Right cardiac atrium (tissue), 5 donors: ENCODE results near the gene HMX2. TPM values are rescaled to one million over a fixed set of nuclear protein-coding genes. Genes with fewer than 3 reads are reported as not detected.

ENCODE experiments used
- ATAC-seq, 2 donors: fragments of 200-7000 bp; cut with Tn5 transposase; one replicate each; pipeline versions ENCODE4 v1.8.0 to v1.9.1; 2020; ENCODE audit warnings: moderate library complexity in 2 of 2, mild to moderate bottlenecking in 1 of 2
- DNase-seq, 3 donors: peaks; one replicate each; pipeline ENCODE4 v3.0.0-alpha.2; 2020
- H3K27ac ChIP-seq: one replicate; pipeline ENCODE4 v1.5.1; 2013; ENCODE audit warnings: mild to moderate bottlenecking, low read length, control low read depth, moderate library complexity
- H3K27me3 ChIP-seq: one replicate; pipeline ENCODE4 v1.6.1; 2013; ENCODE audit not compliant: control insufficient read depth, insufficient read depth
- H3K4me1 ChIP-seq: one replicate; pipeline ENCODE4 v1.6.1; 2013; ENCODE audit warnings: low read length; ENCODE audit not compliant: control insufficient read depth, insufficient read depth
- H3K4me3 ChIP-seq: one replicate; pipeline ENCODE4 v1.5.1; 2013; ENCODE audit warnings: low read length, control low read depth
- H3K9me3 ChIP-seq: one replicate; pipeline ENCODE4 v1.6.1; 2013; ENCODE audit warnings: low read length; ENCODE audit not compliant: control insufficient read depth
- WGBS: extraction: QIAGEN DNeasy Blood & Tissue Kit; methylation state at CpG from one replicate; pipeline ENCODE4 v1.1.7; 2013; 5-methylcytosine and 5-hydroxymethylcytosine counted together
- intact Hi-C, 4 donors: fragments of 100-400 bp; cut with DNase I; formaldehyde crosslinking; loops; one replicate each; pipeline versions ENCODE4 v1.11.0 to v1.14.0; 2022 to 2023
- long read RNA-seq, 4 donors: library from polyadenylated mRNA; unstranded; transcript quantifications; one replicate each; pipeline ENCODE4 v2.0.0, GENCODE V29; 2020 to 2021
- polyA plus RNA-seq: library from polyadenylated mRNA; stranded (reverse); fragments of 200-250 nt; gene quantifications from one replicate; pipeline ENCODE4 v1.2.3, GENCODE V29; 2013
- total RNA-seq, 4 donors: library from RNA; stranded (reverse); fragmentation: NEBNext Ultra II Directional; extraction: Animal tissue kit (Norgen Biotek cat#: 25700); gene quantifications; one replicate each; pipeline ENCODE4 v1.2.1, GENCODE V29; 2021
- donor health status: healthy with polysubstance abuse.
- donor health status: DM: no; HTN: yes; CAD: no.
- donor health status: DM: no; HTN: no; CAD: no.
- donor health status: DM: no; HTN: yes; CAD: no; lungs with severe emphysema.
- donor health status: DM: yes; HTN: yes; CAD: no.

HMX2 gene
- total RNA-seq (not detected), polyA plus RNA-seq (not detected)
- long read RNA-seq, donor 1: 0 reads
- long read RNA-seq, donor 2: 0 reads
- long read RNA-seq, donor 3: 0 reads
- long read RNA-seq, donor 4: 0 reads

GRCh38 chr10:123147635-123148413 is at the start of gene HMX2:
Gene HMX2, plus strand, starts transcription at chr10:123148136. Its CDS starts 243 bp downstream, at chr10:123148379.
- DNase-seq (no peak), ATAC-seq (no peak)
- no peaks in the 10 kb centered on the region for H3K27me3 ChIP-seq
- H3K4me3 ChIP-seq: no peak within 1 kb of the TSS
- no peak within 1 kb of the TSS for H3K27ac ChIP-seq
- H3K4me1 ChIP-seq: peaks cover 7% of the 10 kb centered on the region
- intact Hi-C loops: no loop called here
- 1% methylated on average over 64 of the region's 64 CpGs for WGBS
- H3K9me3 ChIP-seq: no peaks in the 10 kb centered on the region

- DNase-seq (no peak), ATAC-seq (no peak)
- H3K4me3 ChIP-seq: no peak overlapping the region
- intact Hi-C loops: no loop called here
- no peaks in the 10 kb centered on the region for H3K27me3 ChIP-seq
- no peaks in the 10 kb centered on the region for H3K9me3 ChIP-seq
- 67% methylated on average over 7 of the region's 7 CpGs for WGBS
- no peak overlapping the region for H3K27ac ChIP-seq
- no peaks in the 10 kb centered on the region for H3K4me1 ChIP-seq
Measured at GRCh38 chr10:123100030-123100762, 47.7 kb upstream of the HMX2 start.

GRCh38 chr10:123101872-123102271 is 46.1 kb upstream of the HMX2 start:
- intact Hi-C loops: no loop called here
- 60% methylated on average over 9 of the region's 9 CpGs for WGBS
- Histone ChIP-seq H3K4me3 (no peak overlapping the region), H3K27me3 (no peaks in the 10 kb centered on the region), H3K9me3 (no peaks in the 10 kb centered on the region), H3K4me1 (no peaks in the 10 kb centered on the region), H3K27ac (no peak overlapping the region)
- ATAC-seq (no peak), DNase-seq (no peak)

- WGBS: 44% methylated on average over 2 of the region's 2 CpGs
- DNase-seq (no peak), ATAC-seq (no peak)
- no peaks in the 10 kb centered on the region for H3K27me3 ChIP-seq
- H3K4me3 ChIP-seq: no peak overlapping the region
- H3K27ac ChIP-seq: no peak overlapping the region
- intact Hi-C loops: no loop called here
- no peaks in the 10 kb centered on the region for H3K4me1 ChIP-seq
- H3K9me3 ChIP-seq: no peaks in the 10 kb centered on the region
Measured at GRCh38 chr10:123102673-123103072, 45.3 kb upstream of the HMX2 start.

GRCh38 chr10:123103944-123104343 is 44.0 kb upstream of the HMX2 start:
- H3K4me3 ChIP-seq: no peak overlapping the region
- intact Hi-C loops: no loop called here
- DNase-seq (no peak), ATAC-seq (no peak)
- H3K9me3 ChIP-seq: no peaks in the 10 kb centered on the region
- 79% methylated on average over 9 of the region's 9 CpGs for WGBS
- no peak overlapping the region for H3K27ac ChIP-seq
- no peaks in the 10 kb centered on the region for H3K27me3 ChIP-seq
- H3K4me1 ChIP-seq: no peaks in the 10 kb centered on the region

GRCh38 chr10:123109466-123109865 is 38.5 kb upstream of the HMX2 start:
- no peaks in the 10 kb centered on the region for H3K4me1 ChIP-seq
- DNase-seq: no peak
- H3K9me3 ChIP-seq: no peaks in the 10 kb centered on the region
- no peak for ATAC-seq
- H3K27me3 ChIP-seq: no peaks in the 10 kb centered on the region
- WGBS: 71% methylated on average over 7 of the region's 7 CpGs
- no peak overlapping the region for H3K27ac ChIP-seq
- intact Hi-C loops: no loop called here
- H3K4me3 ChIP-seq: no peak overlapping the region

GRCh38 chr10:123117644-123118417 is 30.1 kb upstream of the HMX2 start:
- 9% methylated on average over 26 of the region's 26 CpGs for WGBS
- Histone ChIP-seq H3K9me3 (no peaks in the 10 kb centered on the region), H3K4me1 (no peaks in the 10 kb centered on the region), H3K27ac (no peak overlapping the region), H3K4me3 (no peak overlapping the region), H3K27me3 (no peaks in the 10 kb centered on the region)
- DNase-seq: no peak
- no peak for ATAC-seq
- intact Hi-C loops: no loop called here

- DNase-seq (no peak), ATAC-seq (no peak)
- Histone ChIP-seq H3K27me3 (no peaks in the 10 kb centered on the region), H3K27ac (no peak overlapping the region), H3K9me3 (no peaks in the 10 kb centered on the region), H3K4me1 (no peaks in the 10 kb centered on the region), H3K4me3 (no peak overlapping the region)
- intact Hi-C loops: no loop called here
- 70% methylated on average over 8 of the region's 8 CpGs for WGBS
Measured at GRCh38 chr10:123119081-123119480, 28.9 kb upstream of the HMX2 start.

- H3K27me3 ChIP-seq: peaks cover 2% of the 10 kb centered on the region
- no peak for ATAC-seq
- no peak overlapping the region for H3K27ac ChIP-seq
- H3K4me3 ChIP-seq: no peak overlapping the region
- intact Hi-C loops: no loop called here
- H3K9me3 ChIP-seq: no peaks in the 10 kb centered on the region
- WGBS: 69% methylated on average over 5 of the region's 5 CpGs
- DNase-seq: no peak
- H3K4me1 ChIP-seq: no peaks in the 10 kb centered on the region
Measured at GRCh38 chr10:123126246-123126645, 21.7 kb upstream of the HMX2 start.

GRCh38 chr10:123129618-123130271 is 18.2 kb upstream of the HMX2 start:
- no peak overlapping the region for H3K4me3 ChIP-seq
- H3K4me1 ChIP-seq: peaks cover 2% of the 10 kb centered on the region
- ATAC-seq (no peak), DNase-seq (no peak)
- H3K9me3 ChIP-seq: no peaks in the 10 kb centered on the region
- H3K27ac ChIP-seq: no peak overlapping the region
- 65% methylated on average over 4 of the region's 4 CpGs for WGBS
- peaks cover 2% of the 10 kb centered on the region for H3K27me3 ChIP-seq
- intact Hi-C loops: loop anchor here in 2 of 4 donors (5.0 to 10.0 kb wide), 3 partner anchors 245 to 433 kb away; no protein-coding TSS in a partner anchor
